HepG2 (cell line): ENCODE measurements around the gene ARMC10. TPM values are rescaled to one million over a fixed set of nuclear protein-coding genes. Genes with fewer than 3 reads are reported as not detected.

ENCODE experiments used
- ATAC-seq: fragments of 200-7000 bp; cut with Tn5 transposase; 3 replicates; pipeline ENCODE4 v1.9.1; 2020; ENCODE audit warnings: mild to moderate bottlenecking, moderate library complexity
- BruUV-seq: library from RNA; stranded (reverse); fragments of 400-500 nt; replicated peaks from 2 replicates; lab custom pipeline; 2021; lab: Mats Ljungman, UMichigan
- CTCF ChIA-PET: fragments of 300-600 bp; formaldehyde crosslinking; extraction: SDS; loops from one replicate; lab custom pipeline; 2021; ENCODE audit warnings: low total read pairs, inconsistent platforms, low intra/inter-chr PET ratio; lab: Yijun Ruan, JAX
- POLR2A ChIA-PET: fragments of 350-600 bp; sonication (Branson Sonifier 250); formaldehyde crosslinking; loops from one replicate; lab custom pipeline; 2020; ENCODE audit warnings: antibody characterized with exemption, inconsistent platforms; lab: Yijun Ruan, JAX
- DNase-seq: peaks from one replicate; pipeline ENCODE4 v3.0.0-alpha.2; 2015; ENCODE audit warnings: low spot score
- FAIRE-seq: peaks from 3 replicates; lab custom pipeline; 2011; peaks lifted over from hg19 to GRCh38; lab: Jason Lieb, UNC
- H2AFZ ChIP-seq: one replicate; pipeline ENCODE4 v1.6.1; 2011; ENCODE audit warnings: low read length, inconsistent platforms
- H3K27ac ChIP-seq: fragments of 300-600 bp; 3 replicates; pipeline ENCODE4 v1.8.0; 2011; ENCODE audit warnings: mixed run types, mild to moderate bottlenecking, mixed read lengths, low read length, inconsistent platforms; ENCODE audit not compliant: insufficient read depth; ENCODE audit errors: extremely low read length
- H3K27me3 ChIP-seq, 2 experiments: fragments of 200-600 bp in 1 of 2; 2 replicates in 1 of 2; 3 replicates in 1 of 2; pipeline versions ENCODE4 v1.6.0 to v1.8.0; 2011; ENCODE audit warnings: low read length in 2 of 2, mild to moderate bottlenecking in 2 of 2, moderate library complexity in 2 of 2, inconsistent platforms in 1 of 2; ENCODE audit not compliant: insufficient read depth in 2 of 2, control insufficient read depth in 1 of 2
- H3K36me3 ChIP-seq, 2 experiments: fragments of 200-600 bp in 1 of 2; replicated peaks in 1 of 2; 2 replicates in 1 of 2; 3 replicates in 1 of 2; pipeline versions ENCODE4 v1.5.1 to v1.8.0; 2011; ENCODE audit warnings: low read length in 2 of 2, inconsistent platforms in 1 of 2; ENCODE audit not compliant: insufficient read depth in 2 of 2, control insufficient read depth in 1 of 2
- H3K4me1 ChIP-seq: 2 replicates; pipeline ENCODE4 v1.5.1; 2012; ENCODE audit warnings: low read length, inconsistent platforms; ENCODE audit not compliant: insufficient read depth
- H3K4me2 ChIP-seq: 2 replicates; pipeline ENCODE4 v1.6.0; 2011; ENCODE audit warnings: low read depth, low read length, inconsistent platforms
- H3K4me3 ChIP-seq, 3 experiments: fragments of 200-600 bp in 1 of 3; sonication (generic), shearing (Covaris generic) in 1 of 3; replicated peaks in 1 of 3; 2 replicates each; pipeline ENCODE4 v1.5.1; 2011 to 2016; ENCODE audit warnings: low read length in 3 of 3, inconsistent platforms in 2 of 3, low read depth in 2 of 3, mild to moderate bottlenecking in 2 of 3, control low read depth in 1 of 3, mixed read lengths in 1 of 3; ENCODE audit not compliant: insufficient read depth in 1 of 3
- H3K79me2 ChIP-seq: one replicate; pipeline ENCODE4 v1.6.1; 2011; ENCODE audit warnings: low read length, inconsistent platforms; ENCODE audit not compliant: insufficient read depth
- H3K9ac ChIP-seq: 2 replicates; pipeline ENCODE4 v1.6.0; 2011; ENCODE audit warnings: mild to moderate bottlenecking, low read depth, low read length, inconsistent platforms; ENCODE audit not compliant: insufficient read depth
- H3K9me3 ChIP-seq: 2 replicates; pipeline ENCODE4 v1.5.1; 2012; ENCODE audit warnings: mild to moderate bottlenecking, low read length
- H4K20me1 ChIP-seq: 2 replicates; pipeline ENCODE4 v1.6.0; 2011; ENCODE audit warnings: inconsistent platforms, mild to moderate bottlenecking, low read length, moderate library complexity; ENCODE audit not compliant: insufficient read depth
- EHMT2 ChIP-seq: fragments of 200-600 bp; sonication (generic); IDR thresholded peaks from 2 replicates; pipeline ENCODE4 v1.7.0; 2017; ENCODE audit warnings: antibody characterized with exemption, low read depth, low read length, borderline replicate concordance
- ELF4 ChIP-seq: sonication (generic); formaldehyde crosslinking; IDR thresholded peaks from 2 replicates; pipeline ENCODE4 v1.5.0; 2020; ENCODE audit warnings: missing genetic modification reagents, mild to moderate bottlenecking, moderate library complexity, borderline replicate concordance
- HOXA9 ChIP-seq: sonication (generic); formaldehyde crosslinking; IDR thresholded peaks from 2 replicates; pipeline ENCODE4 v1.8.1; 2022; ENCODE audit warnings: missing genetic modification reagents, mild to moderate bottlenecking, moderate library complexity, borderline replicate concordance
- SMAD9 ChIP-seq: sonication (generic); formaldehyde crosslinking; IDR thresholded peaks from 2 replicates; pipeline ENCODE4 v1.5.1; 2020; ENCODE audit warnings: mild to moderate bottlenecking, missing genetic modification reagents
- SMARCE1 ChIP-seq: fragments of 450-650 bp; IDR thresholded peaks from 2 replicates; pipeline ENCODE4 v1.6.1; 2017; ENCODE audit warnings: borderline replicate concordance
- ZBTB8A ChIP-seq: sonication (generic); formaldehyde crosslinking; IDR thresholded peaks from 2 replicates; pipeline ENCODE4 v1.4.0; 2020; ENCODE audit warnings: mild to moderate bottlenecking, low read depth, missing genetic modification reagents, borderline replicate concordance
- ZFP37 ChIP-seq: sonication (generic); formaldehyde crosslinking; IDR thresholded peaks from 2 replicates; pipeline ENCODE4 v1.4.0; 2020; ENCODE audit warnings: missing genetic modification reagents, borderline replicate concordance
- ZNF180 ChIP-seq: sonication (generic); formaldehyde crosslinking; IDR thresholded peaks from 2 replicates; pipeline ENCODE4 v1.4.0; 2020; ENCODE audit warnings: low read depth, missing genetic modification reagents, borderline replicate concordance
- ZNF790 ChIP-seq: sonication (generic); formaldehyde crosslinking; IDR thresholded peaks from 2 replicates; pipeline ENCODE4 v1.8.0; 2022; ENCODE audit warnings: missing genetic modification reagents, mild to moderate bottlenecking, borderline replicate concordance
- ZZZ3 ChIP-seq: sonication (generic); formaldehyde crosslinking; IDR thresholded peaks from 2 replicates; pipeline ENCODE4 v1.4.0; 2020; ENCODE audit warnings: missing genetic modification reagents, mild to moderate bottlenecking, borderline replicate concordance
- WGBS: methylation state at CpG from one replicate; pipeline ENCODE4 v1.1.6; 2017; ENCODE audit warnings: low lambda C conversion rate; 5-methylcytosine and 5-hydroxymethylcytosine counted together
- in situ Hi-C: cut with HindIII; loops from 2 replicates; pipeline ENCODE4 v1.10.0; 2017; ENCODE audit warnings: low pct_unique_long_range_greater_than_20kb; ENCODE audit not compliant: extremely low pct_ligation_motif_present
- intact Hi-C: fragments of 100-400 bp; cut with micrococcal nuclease; formaldehyde crosslinking; loops from one replicate; pipeline ENCODE4 v1.10.0; 2022; ENCODE audit not compliant: unreplicated experiment
- polyA plus RNA-seq, 8 experiments: library from polyadenylated mRNA; depleted of rRNA in 3 of 8; stranded (reverse) in 7 of 8; unstranded in 1 of 8; fragments of >200 nt; fragmentation: Illumina TruSeq in 4 of 8; extraction: Trizol in 4 of 8; gene quantifications; 2 replicates each; pipeline versions ENCODE4 v1.2.1 to v1.2.3, GENCODE V29; 2011 to 2016; ENCODE audit warnings: low read depth in 4 of 8, missing spikeins in 1 of 8, mixed read lengths in 1 of 8; ENCODE audit not compliant: insufficient read depth in 1 of 8
- total RNA-seq, 5 experiments: library from RNA; depleted of rRNA; stranded (reverse); fragments of >200 nt; fragmentation: Illumina TruSeq; extraction: Trizol; gene quantifications; 2 replicates each; pipeline ENCODE4 v1.2.3, GENCODE V29; 2016; ENCODE audit warnings: low read depth in 1 of 5
- TF ChIP-seq, protein P1 (sequence below): sonication (generic); formaldehyde crosslinking; IDR thresholded peaks from 2 replicates; pipeline ENCODE4 v1.4.0; 2020; ENCODE audit warnings: missing genetic modification reagents

ARMC10 gene
- total and polyA plus RNA-seq, 2 of the 13 experiments (the other 11 are each of a cell fraction or from before 2014, with no cell fraction given): 11.3 to 23.7 TPM

DNA sequence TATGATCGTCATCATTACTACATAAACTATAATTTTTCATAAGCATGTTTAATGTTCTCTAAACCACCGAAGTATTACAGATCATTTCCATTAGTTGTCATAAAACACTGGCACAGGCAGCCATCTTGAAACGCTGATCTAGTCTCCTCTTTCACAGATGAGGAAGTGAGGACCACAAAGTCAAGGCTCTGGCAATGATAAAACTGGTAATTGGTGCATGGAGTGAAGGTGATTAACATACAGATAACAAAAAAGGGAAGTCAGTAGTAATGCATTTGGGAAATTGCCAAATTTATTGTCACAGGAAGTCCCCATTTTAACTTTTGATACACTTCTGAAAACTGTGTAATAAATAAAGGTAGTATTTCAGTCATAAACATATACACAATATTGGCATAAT is 49.6 kb upstream of the ARMC10 start:
- Histone ChIP-seq H3K9ac (no peak overlapping the region), H3K4me1 (no peaks in the 10 kb centered on the region), H3K4me3 (no peak overlapping the region), H4K20me1 (no peaks in the 10 kb centered on the region), H3K79me2 (no peaks in the 10 kb centered on the region), H3K4me2 (no peak overlapping the region), H3K9me3 (no peaks in the 10 kb centered on the region), H3K27me3 (no peaks in the 10 kb centered on the region; a peak in 1 of 5 replicates)
- no peak for FAIRE-seq
- no peak for DNase-seq
- ATAC-seq: no peak
- CTCF ChIA-PET: no interaction called here
- in situ Hi-C loops: no loop called here
- TF ChIP-seq SMAD9 (CRISPR knock-in tag): no peak
- no peak for TF ChIP-seq HOXA9 (CRISPR knock-in tag)
- no peak for TF ChIP-seq ZFP37 (CRISPR knock-in tag)
- TF ChIP-seq ZZZ3 (CRISPR knock-in tag): no peak
- no peak for TF ChIP-seq EHMT2
- TF ChIP-seq ZNF790 (CRISPR knock-in tag): no peak
- no peak for TF ChIP-seq SMARCE1
- TF ChIP-seq, protein P1, sequence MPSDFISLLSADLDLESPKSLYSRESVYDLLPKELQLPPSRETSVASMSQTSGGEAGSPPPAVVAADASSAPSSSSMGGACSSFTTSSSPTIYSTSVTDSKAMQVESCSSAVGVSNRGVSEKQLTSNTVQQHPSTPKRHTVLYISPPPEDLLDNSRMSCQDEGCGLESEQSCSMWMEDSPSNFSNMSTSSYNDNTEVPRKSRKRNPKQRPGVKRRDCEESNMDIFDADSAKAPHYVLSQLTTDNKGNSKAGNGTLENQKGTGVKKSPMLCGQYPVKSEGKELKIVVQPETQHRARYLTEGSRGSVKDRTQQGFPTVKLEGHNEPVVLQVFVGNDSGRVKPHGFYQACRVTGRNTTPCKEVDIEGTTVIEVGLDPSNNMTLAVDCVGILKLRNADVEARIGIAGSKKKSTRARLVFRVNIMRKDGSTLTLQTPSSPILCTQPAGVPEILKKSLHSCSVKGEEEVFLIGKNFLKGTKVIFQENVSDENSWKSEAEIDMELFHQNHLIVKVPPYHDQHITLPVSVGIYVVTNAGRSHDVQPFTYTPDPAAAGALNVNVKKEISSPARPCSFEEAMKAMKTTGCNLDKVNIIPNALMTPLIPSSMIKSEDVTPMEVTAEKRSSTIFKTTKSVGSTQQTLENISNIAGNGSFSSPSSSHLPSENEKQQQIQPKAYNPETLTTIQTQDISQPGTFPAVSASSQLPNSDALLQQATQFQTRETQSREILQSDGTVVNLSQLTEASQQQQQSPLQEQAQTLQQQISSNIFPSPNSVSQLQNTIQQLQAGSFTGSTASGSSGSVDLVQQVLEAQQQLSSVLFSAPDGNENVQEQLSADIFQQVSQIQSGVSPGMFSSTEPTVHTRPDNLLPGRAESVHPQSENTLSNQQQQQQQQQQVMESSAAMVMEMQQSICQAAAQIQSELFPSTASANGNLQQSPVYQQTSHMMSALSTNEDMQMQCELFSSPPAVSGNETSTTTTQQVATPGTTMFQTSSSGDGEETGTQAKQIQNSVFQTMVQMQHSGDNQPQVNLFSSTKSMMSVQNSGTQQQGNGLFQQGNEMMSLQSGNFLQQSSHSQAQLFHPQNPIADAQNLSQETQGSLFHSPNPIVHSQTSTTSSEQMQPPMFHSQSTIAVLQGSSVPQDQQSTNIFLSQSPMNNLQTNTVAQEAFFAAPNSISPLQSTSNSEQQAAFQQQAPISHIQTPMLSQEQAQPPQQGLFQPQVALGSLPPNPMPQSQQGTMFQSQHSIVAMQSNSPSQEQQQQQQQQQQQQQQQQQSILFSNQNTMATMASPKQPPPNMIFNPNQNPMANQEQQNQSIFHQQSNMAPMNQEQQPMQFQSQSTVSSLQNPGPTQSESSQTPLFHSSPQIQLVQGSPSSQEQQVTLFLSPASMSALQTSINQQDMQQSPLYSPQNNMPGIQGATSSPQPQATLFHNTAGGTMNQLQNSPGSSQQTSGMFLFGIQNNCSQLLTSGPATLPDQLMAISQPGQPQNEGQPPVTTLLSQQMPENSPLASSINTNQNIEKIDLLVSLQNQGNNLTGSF: no peak
- no peak for TF ChIP-seq ZBTB8A (CRISPR knock-in tag)
- TF ChIP-seq ELF4: no peak
- TF ChIP-seq ZNF180 (CRISPR knock-in tag): no peak
- TF ChIP-seq, all 625 proteins: peak for 0
- 15% methylated on average over 3 of the region's 3 CpGs for WGBS
- Histone ChIP-seq H3K27ac (no peak overlapping the region), H2AFZ (no peak overlapping the region), H3K36me3 (no peaks in the 10 kb centered on the region)
- POLR2A ChIA-PET: no interaction called here
- intact Hi-C loops: no loop called here
- BruUV-seq: no TSS peak
